A549 (cell line): Measurements from ENCODE around the gene ANP32A. TPM values are rescaled to one million over a fixed set of nuclear protein-coding genes. Genes with fewer than 3 reads are reported as not detected.
A peak's percentile ranks its signal among the peaks of the same experiment; 100 is the strongest.

Experiments used
- ATAC-seq, 2 experiments: fragments of 200-7000 bp in 1 of 2; fragments of >200 bp in 1 of 2; cut with Nextera tagmentation in 1 of 2; cut with Tn5 transposase in 1 of 2; 3 replicates each; pipeline versions ENCODE4 v1.8.0 to v1.9.1; 2018 to 2020; ENCODE audit warnings: mild to moderate bottlenecking in 1 of 2, moderate library complexity in 1 of 2
- CTCF ChIA-PET: fragments of 300-600 bp; sonication (Branson Sonifier 250); formaldehyde crosslinking; extraction: SDS; loops from one replicate; lab custom pipeline; 2021; ENCODE audit warnings: antibody characterized with exemption, inconsistent platforms; lab: Yijun Ruan, JAX
- POLR2A ChIA-PET: fragments of 350-600 bp; formaldehyde crosslinking; extraction: SDS; loops from one replicate; lab custom pipeline; 2021; ENCODE audit warnings: antibody characterized with exemption, inconsistent platforms; lab: Yijun Ruan, JAX
- DNase-seq, 2 experiments: peaks; one replicate each; pipeline versions ENCODE4 v3.0.0 to v3.0.0-alpha.2; 2011 to 2016; ENCODE audit warnings: low read depth in 1 of 2, low spot score in 1 of 2
- FAIRE-seq: peaks from 2 replicates; lab custom pipeline; 2011; peaks lifted over from hg19 to GRCh38; lab: Jason Lieb, UNC
- H3K27ac ChIP-seq, 2 experiments: fragments of >200 bp; sonication (Bioruptor Twin); formaldehyde crosslinking; 3 replicates each; pipeline ENCODE4 v1.5.1; 2016 to 2017
- H3K4me1 ChIP-seq: fragments of >200 bp; sonication (Bioruptor Twin); formaldehyde crosslinking; 3 replicates; pipeline ENCODE4 v1.6.1; 2016
- H3K4me2 ChIP-seq: fragments of >200 bp; sonication (Bioruptor Twin); formaldehyde crosslinking; 3 replicates; pipeline ENCODE4 v1.6.1; 2016
- H3K4me3 ChIP-seq: fragments of >200 bp; sonication (Bioruptor Twin); formaldehyde crosslinking; 3 replicates; pipeline ENCODE4 v1.5.1; 2016
- H3K9me3 ChIP-seq: fragments of >200 bp; sonication (Bioruptor Twin); formaldehyde crosslinking; 3 replicates; pipeline ENCODE4 v1.6.1; 2016
- ATOH8 ChIP-seq: fragments of 250-450 bp; sonication (Bioruptor Pico); IDR thresholded peaks from 2 replicates; pipeline ENCODE4 v1.5.0; 2020; ENCODE audit warnings: low read depth, mild to moderate bottlenecking, moderate library complexity
- CBX2 ChIP-seq: fragments of 200-600 bp; sonication (generic); IDR thresholded peaks from 2 replicates; pipeline ENCODE4 v1.6.1; 2016; ENCODE audit warnings: low read depth, mild to moderate bottlenecking, borderline replicate concordance
- CHD2 ChIP-seq: fragments of 150-350 bp; IDR thresholded peaks from 2 replicates; pipeline ENCODE4 v1.6.1; 2014; ENCODE audit warnings: low read length; ENCODE audit not compliant: partially characterized antibody
- ESRRA ChIP-seq: fragments of 150-350 bp; IDR thresholded peaks from 2 replicates; pipeline ENCODE4 v1.6.1; 2014; ENCODE audit warnings: mild to moderate bottlenecking, low read length, borderline replicate concordance
- FOSB ChIP-seq: fragments of 250-450 bp; sonication (Bioruptor Pico); IDR thresholded peaks from 2 replicates; pipeline ENCODE4 v1.5.0; 2020; ENCODE audit warnings: mild to moderate bottlenecking, moderate library complexity
- JUN ChIP-seq, 2 experiments: fragments of >200 bp; sonication (Bioruptor Twin); formaldehyde crosslinking; IDR thresholded peaks; 2 replicates in 1 of 2; 3 replicates in 1 of 2; pipeline ENCODE4 v1.6.1; 2016 to 2017
- MAZ ChIP-seq: fragments of 150-350 bp; IDR thresholded peaks from 2 replicates; pipeline ENCODE4 v1.6.1; 2014; ENCODE audit warnings: antibody characterized with exemption, low read depth, low read length, borderline replicate concordance
- POLR2AphosphoS2 ChIP-seq: conservative IDR thresholded peaks from 2 replicates; pipeline ENCODE4 v1.6.1; 2012; ENCODE audit warnings: low read length, improper control_type of control experiment, inconsistent platforms
- RAD21 ChIP-seq, 2 experiments: fragments of >200 bp in 1 of 2; sonication (Bioruptor Twin) in 1 of 2; formaldehyde crosslinking in 1 of 2; IDR thresholded peaks in 1 of 2; conservative IDR thresholded peaks in 1 of 2; 2 replicates in 1 of 2; 3 replicates in 1 of 2; pipeline ENCODE4 v1.6.1; 2012 to 2018; ENCODE audit warnings: inconsistent platforms in 1 of 2
- REST ChIP-seq: fragments of 200-600 bp; sonication (generic); IDR thresholded peaks from 2 replicates; pipeline ENCODE4 v1.6.1; 2016; ENCODE audit warnings: antibody characterized with exemption, mild to moderate bottlenecking, moderate library complexity
- USF2 ChIP-seq: fragments of 450-650 bp; IDR thresholded peaks from 2 replicates; pipeline ENCODE4 v1.6.1; 2014; ENCODE audit warnings: antibody characterized with exemption
- ZSCAN20 ChIP-seq: fragments of 250-450 bp; sonication (Bioruptor Pico); IDR thresholded peaks from 2 replicates; pipeline ENCODE4 v1.8.0; 2022; ENCODE audit warnings: mild to moderate bottlenecking, moderate library complexity
- WGBS: methylation state at CpG from one replicate; pipeline ENCODE4 v1.1.6; 2017; ENCODE audit errors: missing lambda C conversion rate; 5-methylcytosine and 5-hydroxymethylcytosine counted together
- polyA plus RNA-seq, 4 experiments: library from polyadenylated mRNA; depleted of rRNA in 3 of 4; stranded (reverse); fragments of >200 nt; fragmentation: RNase III in 1 of 4; extraction: RNeasy Plus Mini Kit Qiagen cat#74134 plus additional on column Dnase treatment in 1 of 4; gene quantifications; 2 replicates in 3 of 4; 3 replicates in 1 of 4; pipeline ENCODE4 v1.2.3, GENCODE V29; 2011 to 2017

The ANP32A gene
- polyA plus RNA-seq, 2 of the 4 experiments (the other 2 are of a cell fraction): 208 to 354 TPM

- FAIRE-seq: no peak
- CTCF ChIA-PET: interaction anchor here (0.6 to 3.4 kb wide), 9 partner anchors 10 to 488 kb away, joined by 3 to 36 read pairs (median 4); no protein-coding TSS in a partner anchor
- Histone ChIP-seq H3K4me3 (no peak overlapping the region), H3K4me1 (peaks cover 30% of the 10 kb centered on the region; the same call in 1 of the 3 replicates), H3K27ac (no peak overlapping the region), H3K4me2 (no peak overlapping the region), H3K9me3 (no peaks in the 10 kb centered on the region)
- no peak for DNase-seq
- 85% methylated on average over 5 of the region's 5 CpGs for WGBS
- peak in 1 of 2 experiments; percentile 34; a peak in 2 of 6 replicates for ATAC-seq
- TF ChIP-seq MAZ (no peak), CHD2 (no peak), FOSB (CRISPR knock-in tag) (no peak), ATOH8 (CRISPR knock-in tag) (no peak), ESRRA (no peak)
- POLR2A ChIA-PET: no interaction called here
These were observed 25.8 kb downstream of the ANP32A start for GRCh38 chr15:68794863-68795262.

GRCh38 chr15:68794307-68794706 is 26.4 kb downstream of the ANP32A start:
- 86% methylated on average over 4 of the region's 4 CpGs for WGBS
- Histone ChIP-seq H3K27ac (no peak overlapping the region), H3K4me3 (no peak overlapping the region), H3K4me1 (peaks cover 36% of the 10 kb centered on the region; the same call in 1 of the 3 replicates), H3K4me2 (no peak overlapping the region), H3K9me3 (no peaks in the 10 kb centered on the region)
- ATAC-seq (no peak), FAIRE-seq (no peak), DNase-seq (no peak)
- ChIA-PET POLR2A (no interaction called here), CTCF (interaction anchor here (1.0 to 3.4 kb wide), 7 partner anchors 10 to 488 kb away, joined by 3 to 36 read pairs (median 4); no protein-coding TSS in a partner anchor)
- TF ChIP-seq MAZ (no peak), CBX2 (no peak), USF2 (no peak), JUN (IDR thresholded peaks at IDR 0.05) (no peak), RAD21 (conservative IDR thresholded peaks at IDR 0.05 in 1 of 2, IDR thresholded peaks at IDR 0.05 in 1 of 2) (no peak), ZSCAN20 (CRISPR knock-in tag) (no peak)

GRCh38 chr15:68793776-68794175 is 26.9 kb downstream of the ANP32A start:
- H3K4me1 ChIP-seq: peaks cover 39% of the 10 kb centered on the region; the same call in 1 of the 3 replicates
- POLR2A ChIA-PET: no interaction called here

More at GRCh38 chr15:68793776-68794175, 26.9 kb downstream of the ANP32A start:
- TF ChIP-seq REST (no peak), POLR2AphosphoS2 (no peak)
- ATAC-seq (no peak), DNase-seq (no peak), FAIRE-seq (no peak)
- H3K9me3 ChIP-seq: no peaks in the 10 kb centered on the region
- H3K4me3 ChIP-seq: no peak overlapping the region
- no peak overlapping the region for H3K4me2 ChIP-seq
- CTCF ChIA-PET: interaction anchor here (1.2 to 3.4 kb wide), 6 partner anchors 9 to 487 kb away, joined by 3 to 36 read pairs (median 6); no protein-coding TSS in a partner anchor
- 99% methylated on average over 6 of the region's 6 CpGs for WGBS
- no peak overlapping the region for H3K27ac ChIP-seq
